ENCODE data around the gene CFAP100. TPM values are rescaled to one million over a fixed set of nuclear protein-coding genes. Genes with fewer than 3 reads are reported as not detected.

Gene CFAP100
- total RNA-seq, 1 experiment from 2014 or later = not detected

DNA sequence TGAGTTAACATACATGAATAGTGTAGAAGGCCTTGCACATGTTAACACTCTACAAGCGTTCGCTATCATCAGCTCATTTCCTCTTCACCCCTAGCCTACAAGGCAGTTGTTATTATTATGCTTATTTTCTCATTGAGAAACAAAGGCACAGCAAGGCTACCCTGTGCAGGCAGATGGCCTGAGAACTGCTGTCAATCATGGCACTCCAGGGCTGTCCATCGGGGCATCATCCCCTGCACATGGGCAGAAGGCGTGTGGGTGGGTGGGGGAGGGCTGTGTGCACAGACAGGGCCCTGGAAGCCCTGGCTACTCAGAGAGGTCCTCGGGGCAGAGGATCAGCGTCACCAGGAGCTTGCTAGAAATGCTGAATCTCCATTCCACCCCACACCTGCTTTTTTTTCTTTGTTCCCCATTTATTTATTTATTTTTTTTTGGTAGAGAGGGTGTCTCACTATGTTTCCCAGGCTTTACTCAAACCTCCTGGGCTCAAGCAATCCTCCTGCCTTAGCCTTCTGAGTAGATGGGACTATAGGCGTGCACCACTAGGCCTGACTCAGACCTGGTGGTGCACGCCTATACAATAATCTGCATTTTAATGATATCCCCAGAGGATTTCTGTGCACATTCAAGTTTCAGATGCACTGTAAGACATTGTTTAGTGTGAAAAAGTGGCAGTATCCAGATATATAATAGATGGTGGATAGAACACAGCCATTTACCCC lies 90.6 kb downstream of the CFAP100 start:
- DNase-seq (ENCODE audit: low read depth, low spot score) = no peak
- no peaks in the 10 kb centered on the region for H3K9me2 ChIP-seq (ENCODE audit: insufficient read depth)
- no peak overlapping the region for H3K27ac ChIP-seq (ENCODE audit: low read depth, low read length)
- H3K9ac ChIP-seq (ENCODE audit: low read length) = no peak overlapping the region
- H2AFZ ChIP-seq (ENCODE audit: low read depth, low read length, poor library complexity, severe bottlenecking) = no peak overlapping the region
- no TSS peak for BruUV-seq (replicated peaks)
- no peaks in the 10 kb centered on the region for H3K36me3 ChIP-seq (ENCODE audit: control insufficient read depth in 1 of 2, insufficient read depth in 2 of 2, low read length in 2 of 2)
- intact Hi-C loops (cut with micrococcal nuclease) = no loop called here
- H3K27me3 ChIP-seq (ENCODE audit: insufficient read depth, low read length) = no peaks in the 10 kb centered on the region
- CTCF ChIA-PET = no interaction called here
- TF ChIP-seq YY1 (IDR thresholded peaks at IDR 0.05; ENCODE audit: extremely low read depth, insufficient replicate concordance, low read depth, low read length) = no peak
- TF ChIP-seq CEBPB (IDR thresholded peaks at IDR 0.05; ENCODE audit: low read depth) = no peak
- TF ChIP-seq ZNF274 (IDR thresholded peaks at IDR 0.05; ENCODE audit: low read depth, low read length) = no peak
- TF ChIP-seq RAD21 (IDR thresholded peaks at IDR 0.05; ENCODE audit: low read depth) = no peak
- no peak for TF ChIP-seq EZH2phosphoT487 (IDR thresholded peaks at IDR 0.05; ENCODE audit: borderline replicate concordance)
- TF ChIP-seq, protein P1, sequence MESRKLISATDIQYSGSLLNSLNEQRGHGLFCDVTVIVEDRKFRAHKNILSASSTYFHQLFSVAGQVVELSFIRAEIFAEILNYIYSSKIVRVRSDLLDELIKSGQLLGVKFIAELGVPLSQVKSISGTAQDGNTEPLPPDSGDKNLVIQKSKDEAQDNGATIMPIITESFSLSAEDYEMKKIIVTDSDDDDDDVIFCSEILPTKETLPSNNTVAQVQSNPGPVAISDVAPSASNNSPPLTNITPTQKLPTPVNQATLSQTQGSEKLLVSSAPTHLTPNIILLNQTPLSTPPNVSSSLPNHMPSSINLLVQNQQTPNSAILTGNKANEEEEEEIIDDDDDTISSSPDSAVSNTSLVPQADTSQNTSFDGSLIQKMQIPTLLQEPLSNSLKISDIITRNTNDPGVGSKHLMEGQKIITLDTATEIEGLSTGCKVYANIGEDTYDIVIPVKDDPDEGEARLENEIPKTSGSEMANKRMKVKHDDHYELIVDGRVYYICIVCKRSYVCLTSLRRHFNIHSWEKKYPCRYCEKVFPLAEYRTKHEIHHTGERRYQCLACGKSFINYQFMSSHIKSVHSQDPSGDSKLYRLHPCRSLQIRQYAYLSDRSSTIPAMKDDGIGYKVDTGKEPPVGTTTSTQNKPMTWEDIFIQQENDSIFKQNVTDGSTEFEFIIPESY (IDR thresholded peaks at IDR 0.05; ENCODE audit: extremely low read depth, insufficient replicate concordance, low read length) = no peak
- no peak for TF ChIP-seq TCF7L2 (IDR thresholded peaks at IDR 0.05; ENCODE audit: borderline replicate concordance, extremely low read depth, insufficient read depth, insufficient read length)
- TF ChIP-seq SP1 (IDR thresholded peaks at IDR 0.05; ENCODE audit: low read depth) = no peak
- no peak for TF ChIP-seq SIN3A (IDR thresholded peaks at IDR 0.05; ENCODE audit: low read depth)
- TF ChIP-seq, protein P2, sequence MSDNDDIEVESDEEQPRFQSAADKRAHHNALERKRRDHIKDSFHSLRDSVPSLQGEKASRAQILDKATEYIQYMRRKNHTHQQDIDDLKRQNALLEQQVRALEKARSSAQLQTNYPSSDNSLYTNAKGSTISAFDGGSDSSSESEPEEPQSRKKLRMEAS (IDR thresholded peaks at IDR 0.05) = no peak
- TF ChIP-seq POLR2AphosphoS5 (IDR thresholded peaks at IDR 0.05; ENCODE audit: low read depth, low read length) = no peak
- no peak for TF ChIP-seq FOSL1 (IDR thresholded peaks at IDR 0.05; ENCODE audit: low read depth)
- H3K4me2 ChIP-seq (ENCODE audit: low read length) = no peak overlapping the region
- H4K20me1 ChIP-seq (ENCODE audit: insufficient read depth) = no peaks in the 10 kb centered on the region
- ATAC-seq = no peak
- peaks cover 0 to 4% of the 10 kb centered on the region in 2 experiments; a peak in 1 of 4 replicates for H3K4me1 ChIP-seq (ENCODE audit: control insufficient read depth in 1 of 2, insufficient read depth in 2 of 2, low read length in 2 of 2)
- RAD21 ChIA-PET (ENCODE audit: low non-redundant PET in 1 of 2, low total read pairs in 2 of 2, uncharacterized antibody in 2 of 2, unreplicated experiment in 2 of 2) = no interaction called here
- no peak overlapping the region for H3K4me3 ChIP-seq (replicated peaks in 1 of 2; ENCODE audit: low read depth in 1 of 2, low read length in 2 of 2)
- no peaks in the 10 kb centered on the region for H3K79me2 ChIP-seq (ENCODE audit: insufficient read depth, low read length)
- H3K9me3 ChIP-seq (ENCODE audit: control insufficient read depth in 1 of 2, insufficient read depth in 1 of 2, low read depth in 1 of 2, low read length in 2 of 2) = no peaks in the 10 kb centered on the region
- POLR2A ChIA-PET = no interaction called here
